GM13976 (cell line): ENCODE data around the gene GOLGA5.

ENCODE experiments used
- DNase-seq: peaks from one replicate; pipeline ENCODE4 v3.0.0; 2012; ENCODE audit warnings: low spot score
- CTCF ChIP-seq: IDR thresholded peaks from 2 replicates; pipeline ENCODE4 v1.5.1; 2012; ENCODE audit warnings: borderline replicate concordance, mild to moderate bottlenecking; ENCODE audit not compliant: insufficient read depth; ENCODE audit errors: extremely low read depth, missing control alignments, control extremely low read depth
- in situ Hi-C: fragments of 300-500 bp; cut with MboI; formaldehyde crosslinking; loops from one replicate; pipeline ENCODE4 v1.12.0; 2022; ENCODE audit warnings: low sequenced_read_pairs, mixed read lengths, inconsistent platforms; ENCODE audit not compliant: unreplicated experiment

Gene GOLGA5

GRCh38 chr14:92888896-92889295 is 94.8 kb downstream of the GOLGA5 start:
- TF ChIP-seq CTCF = no peak
- in situ Hi-C loops = no loop called here
- DNase-seq = no peak
